Body of pancreas (tissue), 4 donors: Measurements from ENCODE around the gene MYL5. TPM values are rescaled to one million over a fixed set of nuclear protein-coding genes. Genes with fewer than 3 reads are reported as not detected.

Experiments
- ATAC-seq: fragments of 150-250 bp; one replicate; pipeline ENCODE4 v1.9.1; 2016
- DNase-seq, 4 donors: peaks; one replicate each; pipeline ENCODE4 v3.0.0-alpha.2; 2019
- H3K27ac ChIP-seq, 4 donors: fragments of 200-600 bp; sonication (generic); 1 replicate in 3 of 4; 2 replicates in 1 of 4; pipeline versions ENCODE4 v1.5.1 to v1.6.1; 2016 to 2019; ENCODE audit warnings: mild to moderate bottlenecking in 1 of 4, mixed read lengths in 1 of 4, moderate library complexity in 1 of 4
- H3K27me3 ChIP-seq, 2 donors: fragments of 200-600 bp; sonication (generic); one replicate each; pipeline ENCODE4 v1.6.0; 2016; ENCODE audit warnings: mild to moderate bottlenecking in 1 of 2
- H3K36me3 ChIP-seq, 2 donors: fragments of 200-600 bp; sonication (generic); replicated peaks in 1 of 2; 2 replicates each; pipeline ENCODE4 v1.5.1; 2016; ENCODE audit warnings: low read depth in 2 of 2; ENCODE audit not compliant: insufficient read depth in 1 of 2
- H3K4me1 ChIP-seq: fragments of 200-600 bp; sonication (generic); one replicate; pipeline ENCODE4 v1.6.0; 2016
- H3K4me3 ChIP-seq, 2 donors: fragments of 200-600 bp; sonication (generic); 1 replicate in 1 of 2; 2 replicates in 1 of 2; pipeline ENCODE4 v1.5.1; 2016 to 2019
- H3K9me3 ChIP-seq, 3 donors: fragments of 200-600 bp; sonication (generic); 1 replicate in 2 of 3; 2 replicates in 1 of 3; pipeline ENCODE4 v1.5.1; 2016
- POLR2A ChIP-seq, 3 donors: fragments of 450-650 bp; IDR thresholded peaks; one replicate each; pipeline ENCODE4 v1.6.1; 2016; ENCODE audit warnings: antibody characterized with exemption in 3 of 3, mild to moderate bottlenecking in 2 of 3
- WGBS, 2 donors: methylation state at CpG; one replicate each; pipeline ENCODE4 v1.1.5; 2017; 5-methylcytosine and 5-hydroxymethylcytosine counted together
- intact Hi-C: fragments of 100-400 bp; cut with DNase I; formaldehyde crosslinking; loops from one replicate; pipeline ENCODE4 v1.15.1; 2023
- total RNA-seq, 2 donors: library from RNA; depleted of rRNA; stranded (reverse); fragments of >200 nt; gene quantifications; one replicate each; pipeline ENCODE4 v1.1.0, GENCODE V29; 2016
- TF ChIP-seq, protein P1 (sequence below), 7 experiments: fragments of 450-650 bp in 4 of 7; fragments of 200-600 bp in 3 of 7; sonication (generic) in 3 of 7; IDR thresholded peaks; one replicate each; pipeline ENCODE4 v1.5.1; 2016 to 2019; ENCODE audit warnings: antibody characterized with exemption in 7 of 7

MYL5 gene
- total RNA-seq, 2 donors from 2014 or later, result 3.0 to 6.0 TPM

DNA sequence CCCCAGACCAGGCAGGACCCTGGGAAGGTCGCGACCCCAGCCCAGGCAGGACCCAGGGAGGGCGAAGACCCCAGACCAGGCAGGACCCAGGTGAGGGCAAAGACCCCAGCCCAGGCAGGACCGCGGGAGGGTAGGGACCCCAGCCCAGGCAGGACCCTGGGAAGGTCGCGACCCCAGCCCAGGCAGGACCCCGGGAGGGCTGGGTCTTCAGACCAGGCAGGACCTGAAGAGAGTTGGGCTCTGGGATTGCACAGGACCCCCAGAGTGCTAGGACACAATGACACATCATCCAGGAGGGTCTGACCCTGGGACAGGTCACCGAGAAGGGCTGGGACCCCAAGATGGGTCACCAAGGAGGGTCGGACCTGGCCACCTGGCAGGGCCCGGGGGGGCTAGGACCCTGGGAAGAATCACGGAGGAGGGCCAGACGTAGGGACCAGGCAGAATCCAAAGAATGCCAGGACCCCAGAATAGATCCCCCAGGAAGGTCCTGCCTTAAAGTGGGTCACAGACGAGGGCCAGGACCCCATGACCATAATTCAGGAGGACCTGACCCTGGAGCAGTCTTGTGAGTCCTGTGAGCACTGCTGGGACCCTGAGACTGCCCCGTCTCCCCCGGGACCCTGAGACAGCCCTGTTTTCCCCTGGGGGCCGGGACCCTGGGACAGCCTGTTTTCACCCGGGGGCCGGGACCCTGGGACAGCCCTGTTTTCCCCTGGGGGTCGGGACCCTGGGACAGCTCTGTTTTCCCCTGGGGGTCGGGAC is 32.7 kb downstream of the MYL5 start:
- Histone ChIP-seq H3K4me3 (no peak overlapping the region), H3K4me1 (peaks cover 34% of the 10 kb centered on the region), H3K9me3 (no peaks in the 10 kb centered on the region), H3K27ac (peak overlapping the region in 1 of 4 donors; percentile 34), H3K36me3 (no peaks in the 10 kb centered on the region), H3K27me3 (no peaks in the 10 kb centered on the region)
- TF ChIP-seq, protein P1, sequence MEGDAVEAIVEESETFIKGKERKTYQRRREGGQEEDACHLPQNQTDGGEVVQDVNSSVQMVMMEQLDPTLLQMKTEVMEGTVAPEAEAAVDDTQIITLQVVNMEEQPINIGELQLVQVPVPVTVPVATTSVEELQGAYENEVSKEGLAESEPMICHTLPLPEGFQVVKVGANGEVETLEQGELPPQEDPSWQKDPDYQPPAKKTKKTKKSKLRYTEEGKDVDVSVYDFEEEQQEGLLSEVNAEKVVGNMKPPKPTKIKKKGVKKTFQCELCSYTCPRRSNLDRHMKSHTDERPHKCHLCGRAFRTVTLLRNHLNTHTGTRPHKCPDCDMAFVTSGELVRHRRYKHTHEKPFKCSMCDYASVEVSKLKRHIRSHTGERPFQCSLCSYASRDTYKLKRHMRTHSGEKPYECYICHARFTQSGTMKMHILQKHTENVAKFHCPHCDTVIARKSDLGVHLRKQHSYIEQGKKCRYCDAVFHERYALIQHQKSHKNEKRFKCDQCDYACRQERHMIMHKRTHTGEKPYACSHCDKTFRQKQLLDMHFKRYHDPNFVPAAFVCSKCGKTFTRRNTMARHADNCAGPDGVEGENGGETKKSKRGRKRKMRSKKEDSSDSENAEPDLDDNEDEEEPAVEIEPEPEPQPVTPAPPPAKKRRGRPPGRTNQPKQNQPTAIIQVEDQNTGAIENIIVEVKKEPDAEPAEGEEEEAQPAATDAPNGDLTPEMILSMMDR (IDR thresholded peaks at IDR 0.05), result no peak
- TF ChIP-seq POLR2A (IDR thresholded peaks at IDR 0.05), result no peak
- WGBS, 2 donors, result 25 to 57% methylated on average over 4 to 14 of the region's 21 CpGs
- DNase-seq (no peak), ATAC-seq (no peak)
- intact Hi-C loops, result no loop called here

- Histone ChIP-seq H3K4me3 (no peak overlapping the region), H3K27me3 (no peaks in the 10 kb centered on the region), H3K27ac (no peak overlapping the region), H3K36me3 (no peaks in the 10 kb centered on the region), H3K9me3 (no peaks in the 10 kb centered on the region), H3K4me1 (peaks cover 34% of the 10 kb centered on the region)
- ATAC-seq (no peak), DNase-seq (no peak)
- 87 to 91% methylated on average over 3 to 10 of the region's 11 CpGs for WGBS, 2 donors
- intact Hi-C loops, result no loop called here
- TF ChIP-seq, protein P1 (IDR thresholded peaks at IDR 0.05), result no peak
- no peak for TF ChIP-seq POLR2A (IDR thresholded peaks at IDR 0.05)
Measured at GRCh38 chr4:707929-708630, 33.7 kb downstream of the MYL5 start.

DNA sequence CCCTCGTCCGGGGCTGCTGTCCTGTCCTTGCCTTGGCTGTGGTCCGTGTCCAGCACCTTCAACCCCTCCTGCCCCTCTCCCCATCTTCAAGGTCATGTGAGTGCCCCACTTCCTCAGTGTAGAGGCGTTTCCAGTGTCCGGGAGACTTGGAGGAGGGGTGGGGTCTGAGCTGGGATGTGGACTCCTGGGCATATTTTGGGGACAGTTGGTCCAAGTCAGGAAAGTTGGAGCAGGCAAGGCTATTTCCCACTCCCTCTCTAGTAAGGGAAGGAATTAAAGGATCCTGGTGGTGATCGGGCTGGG is 34.2 kb downstream of the MYL5 start:
- TF ChIP-seq POLR2A (IDR thresholded peaks at IDR 0.05), result no peak
- TF ChIP-seq, protein P1 (IDR thresholded peaks at IDR 0.05), result no peak
- Histone ChIP-seq H3K27ac (no peak overlapping the region), H3K36me3 (no peaks in the 10 kb centered on the region), H3K4me3 (no peak overlapping the region), H3K4me1 (peaks cover 34% of the 10 kb centered on the region), H3K9me3 (no peaks in the 10 kb centered on the region), H3K27me3 (no peaks in the 10 kb centered on the region)
- WGBS, 2 donors, result 83 to 100% methylated on average over 3 to 6 of the region's 6 CpGs
- intact Hi-C loops, result no loop called here
- ATAC-seq (no peak), DNase-seq (no peak)

GRCh38 chr4:709348-709747 is 35.0 kb downstream of the MYL5 start:
- intact Hi-C loops, result no loop called here
- ATAC-seq, result no peak
- no peak overlapping the region for H3K4me3 ChIP-seq
- H3K36me3 ChIP-seq, result no peaks in the 10 kb centered on the region
- peaks cover 34% of the 10 kb centered on the region for H3K4me1 ChIP-seq
- TF ChIP-seq, protein P1 (IDR thresholded peaks at IDR 0.05), result no peak
- TF ChIP-seq POLR2A (IDR thresholded peaks at IDR 0.05), result no peak
- 91 to 92% methylated on average over 6 of the region's 6 CpGs for WGBS, 2 donors
- no peaks in the 10 kb centered on the region for H3K27me3 ChIP-seq
- DNase-seq, result no peak
- H3K27ac ChIP-seq, result no peak overlapping the region
- H3K9me3 ChIP-seq, result no peaks in the 10 kb centered on the region
